Jurkat, Clone E6-1 (cell line): Measurements from ENCODE around the gene FYN.
A peak's percentile ranks its signal among the peaks of the same experiment; 100 is the strongest.

Experiments used
- DNase-seq: peaks from one replicate; pipeline ENCODE4 v3.0.0-alpha.2; 2011; ENCODE audit warnings: low read depth, low spot score
- H3K4me3 ChIP-seq: 2 replicates; pipeline ENCODE4 v1.5.1; 2011; ENCODE audit warnings: mild to moderate bottlenecking, low read length, control low read depth, moderate library complexity

FYN gene

GRCh38 chr6:111861431-111861885 lies 11.8 kb downstream of the FYN start:
- peak; percentile 69 for DNase-seq

GRCh38 chr6:111858347-111858746 lies 14.9 kb downstream of the FYN start:
- no peak for DNase-seq
- H3K4me3 ChIP-seq: no peak overlapping the region

More at GRCh38 chr6:111861431-111861885, 11.8 kb downstream of the FYN start:
- H3K4me3 ChIP-seq: no peak overlapping the region

DNA sequence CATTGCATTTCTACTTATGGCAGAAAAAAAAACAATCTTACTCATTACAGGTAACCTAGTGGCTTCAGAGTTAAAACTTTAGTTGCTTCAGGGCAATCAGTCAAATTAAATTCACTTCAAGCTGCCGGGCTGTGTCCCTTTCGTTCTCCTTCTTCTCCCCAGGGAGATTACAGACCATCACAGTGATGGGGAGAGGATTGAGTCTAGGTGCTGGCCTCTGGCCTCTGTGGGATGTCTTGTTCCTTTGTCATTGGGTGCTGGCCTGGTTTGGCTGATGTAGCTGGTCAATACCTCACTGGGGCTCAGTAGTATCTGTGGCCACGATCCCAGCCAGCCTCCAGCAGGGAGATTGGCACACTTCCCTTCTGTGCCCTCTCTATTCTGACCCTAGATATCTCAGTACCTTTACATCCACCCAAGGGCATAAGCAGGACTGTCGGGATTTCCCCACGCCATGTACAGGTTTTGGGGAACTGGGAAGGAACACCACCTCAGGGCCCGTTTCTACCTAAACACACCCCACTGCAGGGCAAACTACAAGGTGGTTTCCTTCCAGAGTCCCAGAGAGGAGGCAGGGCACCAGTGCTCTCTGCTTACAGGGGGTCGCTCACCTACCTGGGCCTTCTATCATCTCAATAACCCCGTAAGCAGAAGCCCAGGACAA lies 15.4 kb downstream of the FYN start:
- no peak for DNase-seq
- no peak overlapping the region for H3K4me3 ChIP-seq

GRCh38 chr6:111855753-111856152 lies 17.5 kb downstream of the FYN start:
- no peak for DNase-seq
- no peak overlapping the region for H3K4me3 ChIP-seq

DNA sequence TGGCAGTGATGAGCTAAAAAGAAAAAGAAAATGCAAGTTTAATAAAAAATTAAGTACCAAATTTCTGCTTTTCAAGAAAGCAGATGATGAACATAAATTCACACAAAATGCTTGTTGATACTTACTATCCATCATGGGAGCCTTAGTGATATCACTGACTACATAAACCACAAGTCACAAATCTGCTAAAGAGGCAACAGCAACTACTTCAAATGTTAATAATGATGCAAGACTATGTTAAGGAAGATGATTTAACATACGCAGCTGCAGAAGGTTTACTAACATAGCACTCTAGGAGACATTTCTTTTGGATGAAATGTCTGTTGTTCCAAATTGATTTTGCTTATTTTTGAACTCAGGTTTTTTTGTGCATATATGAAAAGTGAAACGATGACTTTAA lies 18.6 kb downstream of the FYN start:
- no peak for DNase-seq
- H3K4me3 ChIP-seq: no peak overlapping the region

DNA sequence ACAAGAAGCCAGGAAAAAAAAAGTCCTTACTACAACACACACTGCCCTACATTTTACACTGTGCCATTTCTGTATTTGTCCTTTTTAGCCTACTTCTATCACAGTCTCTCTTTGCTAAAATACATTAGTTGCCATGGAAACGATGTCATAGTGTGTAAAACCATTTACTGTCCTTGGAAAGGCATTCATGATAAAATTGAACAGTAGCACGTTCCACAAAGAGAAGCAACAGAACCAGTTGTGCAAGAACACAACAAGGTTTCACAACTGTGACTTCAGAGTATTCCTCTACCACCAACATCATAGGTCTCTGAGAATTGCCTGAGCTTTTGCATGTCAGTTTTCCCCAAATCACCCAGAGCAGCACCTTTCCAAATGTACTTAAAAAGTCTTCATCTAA lies 20.5 kb downstream of the FYN start:
- no peak for DNase-seq
- no peak overlapping the region for H3K4me3 ChIP-seq

DNA sequence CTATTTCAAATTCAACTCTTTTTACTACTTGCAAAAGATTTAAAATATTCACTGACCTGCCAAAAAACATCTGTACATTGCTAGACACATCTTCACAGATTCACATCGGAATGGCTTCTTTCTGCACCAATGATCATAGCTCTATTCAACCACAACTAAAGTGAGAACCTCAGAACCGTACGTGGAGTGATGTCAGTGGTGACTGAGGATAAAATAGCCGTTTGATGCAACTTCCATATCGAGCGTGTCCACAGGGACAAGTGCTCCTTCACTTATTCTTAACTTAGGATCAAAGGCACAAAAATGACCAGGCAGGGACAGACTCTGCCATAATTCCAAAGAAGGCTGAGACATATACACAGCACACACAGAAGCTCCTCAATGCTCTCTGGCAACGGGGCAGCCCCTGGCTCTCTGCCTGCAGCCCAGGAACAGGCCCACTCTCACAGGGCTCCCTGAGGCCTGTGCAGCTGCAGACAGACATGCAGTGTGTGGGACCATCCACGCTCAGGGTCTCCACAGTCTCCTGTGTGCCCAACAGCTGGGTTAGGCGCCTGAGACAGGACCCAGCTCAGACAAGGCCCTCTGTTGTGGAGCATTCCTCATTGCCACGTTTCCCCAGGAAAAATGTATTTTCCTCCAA lies 22.8 kb downstream of the FYN start:
- H3K4me3 ChIP-seq: no peak overlapping the region

GRCh38 chr6:111849298-111849697 lies 24.0 kb downstream of the FYN start:
- H3K4me3 ChIP-seq: no peak overlapping the region
- DNase-seq: no peak

More for the DNA sequence above, 22.8 kb downstream of the FYN start:
- no peak for DNase-seq

DNA sequence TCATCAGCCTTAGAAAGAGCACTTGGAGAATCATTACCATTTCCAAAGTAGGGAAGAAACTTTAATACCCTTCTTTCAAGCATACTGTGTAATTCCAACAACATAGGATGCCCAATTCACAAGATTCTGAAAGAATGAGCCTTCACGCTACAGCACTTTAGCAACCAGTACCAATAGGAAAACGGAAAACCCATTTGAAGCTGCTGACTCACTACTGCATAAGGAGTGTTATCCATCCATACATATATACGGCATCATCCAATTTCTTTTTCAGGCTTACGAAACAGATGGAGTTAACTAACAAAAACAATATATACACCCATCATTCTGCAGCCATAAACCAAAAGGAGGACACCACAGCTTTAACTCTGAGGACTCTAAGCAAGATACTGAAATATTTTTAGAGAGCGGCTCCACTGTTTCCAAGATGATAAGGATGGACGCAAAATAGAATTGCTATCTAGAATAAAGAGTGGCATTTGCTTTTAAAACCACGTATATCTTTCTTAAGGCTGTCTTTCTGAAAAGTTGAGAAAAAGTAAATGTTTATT lies 24.9 kb downstream of the FYN start:
- DNase-seq: no peak

GRCh38 chr6:111846492-111847409 lies 26.5 kb downstream of the FYN start:
- peak; percentile 95 for DNase-seq
- H3K4me3 ChIP-seq: no peak overlapping the region

More for the DNA sequence above, 24.9 kb downstream of the FYN start:
- H3K4me3 ChIP-seq: no peak overlapping the region

- no peak overlapping the region for H3K4me3 ChIP-seq
- no peak for DNase-seq
These were observed 27.2 kb downstream of the FYN start for GRCh38 chr6:111846066-111846465.

DNA sequence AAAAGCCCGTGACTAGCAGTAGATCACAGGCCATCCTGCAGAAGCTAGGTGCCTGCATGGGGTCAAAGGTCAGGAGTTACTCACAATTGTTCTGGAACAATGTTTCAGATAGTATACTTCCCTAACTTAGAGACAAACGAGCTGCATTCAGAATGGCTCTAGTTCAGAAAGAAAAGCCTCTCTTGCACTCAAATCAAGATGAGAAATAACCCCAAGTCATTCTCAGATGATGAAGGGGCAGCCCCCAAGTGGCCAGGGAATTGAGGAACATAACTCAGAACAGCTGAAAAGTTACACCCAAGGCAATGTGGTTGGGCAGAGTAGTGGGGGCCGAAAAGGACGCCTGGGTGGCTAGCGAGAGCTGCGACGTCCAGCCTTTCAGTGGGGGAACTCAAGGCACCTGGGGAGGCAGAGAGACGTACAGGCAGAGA lies 27.8 kb downstream of the FYN start:
- DNase-seq: no peak
- H3K4me3 ChIP-seq: no peak overlapping the region

DNA sequence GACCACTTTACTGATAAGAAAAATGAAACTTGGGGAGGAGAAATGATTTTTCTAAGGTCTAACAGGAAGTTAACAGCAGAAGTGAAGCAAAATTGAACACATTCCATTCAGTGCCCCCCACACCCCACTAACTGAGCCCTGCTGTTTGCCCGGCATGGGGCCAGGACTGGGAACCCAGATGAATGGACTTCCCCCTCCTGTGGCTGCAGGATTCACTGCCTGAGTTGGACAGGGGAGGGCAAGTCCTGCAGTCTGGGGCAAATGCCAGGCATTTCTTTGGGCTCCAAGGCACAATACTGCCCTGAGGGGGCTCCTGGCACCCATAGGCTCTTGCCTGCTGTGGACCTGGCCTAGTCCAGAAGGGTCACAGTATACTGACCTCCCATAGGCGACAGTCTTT lies 28.3 kb downstream of the FYN start:
- no peak for DNase-seq
- no peak overlapping the region for H3K4me3 ChIP-seq

GRCh38 chr6:111844376-111844775 lies 28.9 kb downstream of the FYN start:
- 0 out of 2 replicates have a peak overlapping the region, but pooled peaks have one; percentile 4 for H3K4me3 ChIP-seq

GRCh38 chr6:111843347-111844147 lies 29.7 kb downstream of the FYN start:
- peak; percentile 76 for DNase-seq
- no peak overlapping the region for H3K4me3 ChIP-seq

More at GRCh38 chr6:111844376-111844775, 28.9 kb downstream of the FYN start:
- DNase-seq: no peak

DNA sequence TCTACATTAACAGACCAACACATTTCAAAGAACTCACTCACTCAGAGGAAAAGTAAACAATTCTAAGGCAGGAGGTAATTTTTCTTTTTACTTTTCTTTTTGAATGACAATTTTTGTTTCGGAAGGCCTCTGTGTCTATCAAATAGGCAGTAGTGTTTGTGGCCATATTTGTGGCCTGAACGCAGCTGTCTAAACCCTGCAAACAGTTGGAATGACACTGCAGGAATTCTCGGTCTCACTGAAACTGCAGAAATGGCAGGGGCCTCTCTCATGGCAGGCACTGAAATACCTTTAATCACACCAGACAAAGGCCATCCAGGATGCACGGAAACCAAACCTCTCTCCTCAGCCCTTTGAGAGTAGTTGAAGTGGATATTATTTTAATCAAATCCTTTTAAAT lies 30.4 kb downstream of the FYN start:
- no peak for DNase-seq
- peak overlapping the region; percentile 2; the same call in 1 of the 2 replicates for H3K4me3 ChIP-seq

- H3K4me3 ChIP-seq: peak overlapping the region; percentile 26
- DNase-seq: no peak
These were observed 30.9 kb downstream of the FYN start for GRCh38 chr6:111842271-111842822.

GRCh38 chr6:111841822-111842221 lies 31.4 kb downstream of the FYN start:
- peak; percentile 81 for DNase-seq
- H3K4me3 ChIP-seq: peak overlapping the region; percentile 26
